Inflammatory macrophage treated with lipopolysaccharide for 1 hour (primary cell): ENCODE data around the gene LRP11.
"Not testable (repeated sequence)": the region's sequence is repeated elsewhere in the genome, so short reads cannot be mapped to it uniquely, and the experiment has no call there.

Experiments used
- DNase-seq, 2 donors: peaks; one replicate each; pipeline ENCODE4 v3.0.0-alpha.2; 2020 to 2022

LRP11 gene

DNA sequence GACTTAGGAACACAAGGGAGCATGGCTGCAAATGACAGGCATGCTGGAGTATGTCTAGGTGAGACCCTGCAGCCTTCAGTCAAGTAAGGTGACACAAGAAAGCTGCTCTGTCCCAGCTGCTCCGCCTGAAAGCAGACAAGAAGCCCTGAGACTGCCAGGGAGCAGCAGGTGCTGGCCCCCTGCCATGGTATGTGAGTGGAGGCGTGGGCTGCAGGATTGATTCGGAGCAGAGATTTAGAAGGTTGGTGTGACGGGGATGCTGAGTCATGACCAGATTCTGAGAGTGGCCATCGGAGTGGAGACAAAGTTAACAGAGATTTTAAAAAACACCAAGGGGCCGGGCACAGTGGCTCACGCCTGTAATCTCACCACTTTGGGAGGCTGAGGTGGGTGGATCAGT is 17.8 kb downstream of the LRP11 start:
- DNase-seq = no peak

DNA sequence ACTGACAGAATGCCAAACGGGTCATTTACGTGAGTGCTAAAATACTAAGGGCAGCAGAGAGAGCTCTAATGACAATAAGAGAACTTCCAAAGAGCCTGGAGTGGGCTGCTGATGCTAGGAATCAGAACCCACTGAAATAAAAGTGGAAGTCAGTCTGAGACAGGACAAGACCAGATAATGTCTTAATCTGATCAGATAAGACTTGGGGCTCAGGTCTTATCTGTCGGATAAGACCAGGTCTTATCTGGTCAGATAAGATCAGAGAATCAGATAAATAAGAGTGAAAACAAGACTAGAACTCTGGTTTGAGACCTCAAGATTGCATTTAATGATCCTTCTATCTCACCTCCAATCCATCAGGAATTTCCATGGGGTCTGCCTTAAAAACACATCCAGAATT is 18.6 kb downstream of the LRP11 start:
- DNase-seq = no peak

DNA sequence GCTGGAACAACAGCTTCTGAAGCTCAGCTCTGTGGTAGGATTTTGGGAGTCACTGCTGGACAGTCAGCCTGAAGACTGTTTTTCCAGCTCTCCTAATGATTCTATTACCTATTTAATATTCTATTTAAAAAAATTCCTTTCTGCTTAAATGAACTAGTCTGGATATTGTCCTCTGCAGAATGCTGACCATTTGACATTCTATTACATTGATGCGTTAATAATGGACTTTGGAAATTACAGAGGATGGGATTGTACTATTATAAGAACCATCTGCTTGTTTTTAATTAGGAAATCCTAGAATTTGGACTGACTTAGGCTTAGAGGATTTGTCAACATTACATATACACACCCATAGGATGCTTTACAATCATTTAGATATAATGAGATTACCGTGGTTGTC is 19.7 kb downstream of the LRP11 start:
- DNase-seq = no peak

DNA sequence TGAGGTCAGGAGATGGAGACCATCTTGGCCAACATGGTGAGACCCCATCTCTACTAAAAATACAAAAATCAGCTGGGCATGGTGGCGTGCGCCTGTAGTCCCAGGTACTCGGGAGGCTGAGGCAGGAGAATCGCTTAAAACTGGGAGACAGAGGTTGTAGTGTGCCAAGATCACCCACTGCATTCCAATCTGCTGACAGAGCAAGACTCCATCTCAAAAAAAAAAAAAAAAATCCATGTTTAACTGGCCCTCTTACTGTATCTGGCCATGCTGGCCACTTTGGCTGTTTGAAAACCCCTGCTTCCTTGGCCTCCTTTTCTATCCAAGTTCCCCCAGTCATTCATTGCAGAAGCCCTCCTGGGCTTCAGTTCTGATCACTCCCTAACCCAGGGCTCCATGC is 20.1 kb downstream of the LRP11 start:
- not testable (repeated sequence) for DNase-seq

DNA sequence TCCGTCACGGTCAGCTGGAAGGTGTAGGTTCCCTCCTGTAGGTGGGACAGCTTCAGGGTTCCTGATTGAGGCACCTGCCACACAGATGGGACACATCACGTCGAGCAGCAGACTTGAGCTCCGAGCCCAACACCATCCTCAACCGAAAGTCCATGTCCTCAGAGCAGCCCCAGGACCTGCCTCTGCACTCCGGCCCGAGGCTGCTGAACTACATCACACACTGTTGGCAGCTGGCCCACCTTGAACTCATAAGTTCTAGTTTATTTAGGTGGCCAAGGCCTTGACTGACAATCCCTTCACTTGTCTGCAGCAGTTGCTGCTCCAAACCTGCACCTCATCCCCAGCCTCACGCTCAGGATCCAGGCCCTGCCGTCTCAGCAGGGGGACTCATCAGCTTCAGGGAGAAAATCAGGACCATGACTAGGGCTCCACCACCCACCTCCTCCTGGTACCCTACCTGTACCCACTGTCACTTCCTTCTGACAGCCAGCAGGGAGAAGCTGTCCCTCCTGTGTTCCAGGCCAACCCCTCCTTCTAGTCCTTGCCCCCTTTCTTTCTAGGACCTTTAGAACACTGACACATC is 21.0 kb downstream of the LRP11 start:
- no peak for DNase-seq

DNA sequence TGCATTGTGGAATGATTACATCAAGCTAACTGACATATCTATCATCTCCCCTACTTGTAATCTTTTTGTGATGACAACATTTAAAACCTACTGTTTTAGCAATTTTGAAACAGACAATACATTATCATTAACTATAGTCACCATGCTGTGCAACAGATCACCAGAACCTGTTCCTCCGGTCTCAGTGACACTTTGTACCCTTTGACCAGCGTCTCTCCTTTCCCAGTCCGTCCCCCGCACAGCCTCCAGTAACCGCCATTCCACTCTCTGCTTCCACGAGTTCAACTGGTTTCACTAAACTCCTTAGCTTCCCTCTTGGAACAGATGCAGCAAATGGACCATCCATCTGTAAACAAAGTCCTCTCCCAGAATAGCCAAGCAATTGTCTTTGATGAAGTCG is 21.8 kb downstream of the LRP11 start:
- DNase-seq = no peak

DNA sequence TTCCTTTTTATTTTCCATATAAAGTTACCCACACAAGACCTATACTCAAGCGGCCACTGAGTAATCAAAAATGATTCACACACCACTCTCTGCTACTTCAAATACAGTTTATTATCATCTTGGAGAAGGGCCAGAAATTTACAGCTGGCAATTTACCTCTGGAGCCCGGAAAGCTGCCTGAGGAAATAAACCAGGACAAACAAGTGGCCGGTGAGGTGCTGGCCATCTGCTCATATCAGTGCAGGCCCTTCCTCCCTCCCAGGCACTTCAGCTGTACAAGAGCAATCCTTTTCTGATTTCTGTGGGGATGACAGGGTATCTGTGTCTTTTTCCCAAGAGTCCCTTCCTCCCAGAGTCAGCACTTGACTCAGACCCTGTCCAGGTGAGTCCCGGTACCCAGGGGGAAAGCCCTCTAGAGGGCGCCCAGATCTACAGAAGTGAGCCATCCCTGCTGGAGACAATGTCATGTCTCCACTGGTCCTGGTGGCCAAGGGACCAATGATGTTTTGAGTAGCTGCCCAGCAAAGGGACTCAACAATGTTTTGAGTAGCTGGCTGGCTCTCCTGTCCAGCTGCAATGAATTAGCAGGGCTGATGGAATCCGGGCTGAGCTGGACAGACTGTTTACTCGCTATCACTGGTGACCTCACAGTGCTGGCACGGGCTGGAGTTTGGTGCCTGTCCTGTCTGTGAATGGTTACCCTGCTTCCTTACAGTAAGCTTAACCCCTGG is 23.6 kb downstream of the LRP11 start:
- peak; percentile 14 to 44 for DNase-seq

DNA sequence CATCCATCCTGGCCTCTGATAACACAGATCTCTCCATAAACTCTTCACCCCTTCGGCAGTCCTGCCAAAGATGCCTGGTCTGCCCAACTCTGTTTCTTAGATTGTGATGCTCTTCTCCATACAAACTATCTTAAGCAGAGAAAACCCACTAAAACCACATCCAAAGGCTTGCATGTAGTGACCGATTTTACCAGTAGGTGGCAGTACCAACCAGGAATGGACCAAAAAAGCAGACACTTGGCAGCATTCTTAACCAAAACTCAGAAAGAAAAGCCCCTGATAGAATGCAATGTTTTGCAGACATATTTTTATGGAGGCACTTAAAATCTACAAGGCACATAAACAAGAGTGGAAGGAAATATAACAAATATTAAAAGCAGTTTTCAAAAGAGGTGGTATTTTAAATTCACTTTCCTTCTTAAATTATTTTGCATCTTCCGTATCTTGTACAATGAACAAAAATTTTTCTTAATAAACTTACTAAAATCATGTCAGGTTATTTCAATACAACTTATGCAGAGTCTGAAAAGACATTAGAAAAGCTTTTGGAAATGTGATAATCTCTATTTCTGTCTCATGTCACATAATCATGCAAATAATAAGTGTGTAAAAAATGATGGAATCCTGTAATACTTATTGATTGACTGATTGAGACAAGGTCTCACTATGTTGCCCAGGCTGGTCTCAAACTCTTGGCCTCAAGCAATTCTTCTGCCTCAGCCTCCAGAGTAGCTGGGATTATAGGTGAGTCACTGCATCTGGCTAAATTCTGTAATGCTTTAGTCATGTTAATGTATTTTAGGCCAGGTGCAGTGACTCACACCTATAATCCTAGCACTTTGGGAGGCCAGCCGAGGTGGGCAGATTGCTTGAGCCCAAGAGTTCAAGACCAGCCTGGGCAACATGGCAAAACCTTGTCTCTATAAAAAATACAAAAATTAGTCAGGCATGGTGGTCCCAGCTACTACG is 29.4 kb downstream of the LRP11 start:
- DNase-seq = peak; percentile 34 to 92

DNA sequence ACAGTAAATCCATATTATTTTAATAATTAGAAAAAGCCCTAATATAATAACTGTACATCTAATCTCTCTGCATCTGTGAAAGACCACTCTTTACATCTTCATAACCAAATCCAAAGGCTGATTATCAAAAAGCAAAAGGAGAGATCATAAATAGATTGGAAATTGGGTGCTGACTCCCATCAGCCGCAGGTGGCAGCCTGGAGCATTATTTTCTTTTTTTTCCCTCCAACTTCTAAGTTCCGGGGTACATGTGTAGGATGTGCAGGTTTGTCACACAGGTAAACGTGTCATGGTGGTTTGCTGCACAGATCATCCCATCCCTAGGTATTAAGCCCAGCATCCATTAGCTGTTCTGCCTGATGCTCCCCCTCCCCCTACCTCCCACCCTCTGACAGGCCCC is 30.5 kb downstream of the LRP11 start:
- no peak for DNase-seq

DNA sequence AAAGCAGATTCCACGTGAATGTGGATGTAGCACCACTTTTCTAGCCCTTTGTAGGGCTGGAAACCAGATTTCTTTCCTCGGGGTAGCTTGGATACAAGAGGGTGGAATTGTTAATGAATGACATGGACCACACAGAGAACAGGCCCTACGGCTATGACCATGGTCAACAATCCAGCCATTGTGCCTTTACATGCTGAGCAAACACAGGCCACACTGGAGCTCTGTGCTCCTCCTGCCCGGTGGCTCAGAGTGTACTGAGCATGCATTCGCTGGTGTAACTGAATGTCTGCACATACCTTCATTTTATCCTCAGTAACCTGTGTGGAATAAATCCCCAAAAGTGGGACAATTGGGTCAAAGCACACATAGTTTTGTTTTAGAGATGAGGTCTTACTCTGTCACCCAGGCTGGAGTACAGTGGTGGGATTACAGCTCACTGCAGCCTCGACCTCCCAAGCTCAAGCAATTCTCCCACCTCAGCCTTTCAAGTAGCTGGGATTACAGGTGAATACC is 32.8 kb downstream of the LRP11 start:
- no peak for DNase-seq

DNA sequence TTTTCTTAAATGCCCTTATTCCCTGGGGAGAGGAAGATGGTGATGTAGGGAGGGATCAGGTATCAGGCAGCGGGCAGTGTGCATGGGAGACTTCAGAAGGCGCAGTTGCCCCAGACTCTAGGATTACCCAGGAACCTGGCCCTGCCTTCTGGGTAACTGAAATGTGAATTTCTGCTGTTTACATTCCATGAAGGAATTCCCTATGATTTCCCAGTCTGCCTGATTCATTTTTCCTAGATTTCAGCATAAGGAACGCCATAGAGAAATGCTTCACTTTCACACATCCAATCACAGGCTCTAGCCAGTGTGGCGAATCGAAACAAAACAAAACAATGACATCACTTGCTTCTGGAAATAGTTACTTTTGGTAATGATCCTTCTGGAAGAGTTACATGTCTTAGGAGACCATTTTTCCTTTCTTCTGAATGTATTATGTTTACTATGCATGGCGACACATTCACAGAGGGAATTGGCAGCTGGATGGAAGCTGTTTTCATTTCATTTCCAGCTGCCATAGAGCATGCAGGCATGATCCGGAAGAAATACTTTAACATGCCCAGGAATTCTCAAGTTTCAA is 33.3 kb downstream of the LRP11 start:
- no peak for DNase-seq

DNA sequence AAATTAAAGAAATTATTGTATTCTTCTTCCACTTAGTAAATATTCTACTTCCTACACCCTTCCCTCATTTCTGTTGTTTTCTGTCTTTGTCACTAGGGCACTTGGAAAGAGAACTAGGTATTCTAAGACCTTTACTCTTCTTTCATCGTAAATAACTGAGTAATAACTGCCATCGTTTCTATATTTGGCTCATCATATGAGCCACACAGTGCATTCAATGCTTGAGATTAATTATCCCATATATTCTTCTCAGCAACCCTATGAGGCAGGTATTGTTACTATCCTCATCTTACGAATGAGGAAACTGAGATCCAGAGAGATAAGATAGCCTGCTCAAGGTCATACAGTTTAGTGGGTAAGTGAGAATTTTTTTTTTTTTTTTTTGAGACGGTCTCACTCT is 38.9 kb downstream of the LRP11 start:
- DNase-seq = no peak

DNA sequence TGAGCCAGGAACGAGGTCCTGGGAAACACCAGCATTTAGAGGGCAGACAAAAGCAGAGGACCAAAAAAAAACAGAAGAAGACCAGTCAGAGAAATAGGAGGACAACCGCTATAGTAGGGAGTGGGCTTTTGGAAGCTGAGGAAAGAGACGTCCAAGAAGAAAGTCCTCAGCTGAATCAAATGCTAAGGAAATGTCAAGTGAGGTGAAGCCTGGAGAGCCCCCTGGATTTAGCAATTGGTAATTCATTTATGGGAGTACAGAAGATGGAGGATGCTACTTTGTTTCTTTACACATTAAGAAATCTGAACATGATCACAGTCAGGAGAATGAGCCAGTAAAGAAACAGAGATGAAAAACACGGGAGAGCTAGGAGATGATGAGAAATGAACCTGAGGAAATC is 41.1 kb downstream of the LRP11 start:
- DNase-seq = no peak

DNA sequence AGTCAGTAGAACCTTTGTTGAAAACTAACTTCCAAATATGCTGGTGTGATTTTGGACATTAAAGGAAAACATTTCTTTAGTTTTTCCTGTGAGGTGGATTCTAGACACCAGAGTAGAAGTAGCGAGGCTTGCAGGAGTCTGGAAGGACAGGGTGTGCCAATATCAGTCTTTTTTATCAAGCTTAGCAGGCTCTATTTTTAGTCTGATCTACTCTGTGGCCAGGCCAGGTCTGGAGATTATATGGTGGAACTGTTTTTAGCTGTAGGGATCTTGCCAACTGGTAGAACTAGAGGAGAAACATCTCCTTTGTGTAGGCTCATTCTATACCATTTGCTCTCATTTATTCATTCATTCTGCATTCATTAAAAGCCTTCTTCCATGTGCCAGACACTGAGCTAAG is 42.7 kb downstream of the LRP11 start:
- no peak for DNase-seq

DNA sequence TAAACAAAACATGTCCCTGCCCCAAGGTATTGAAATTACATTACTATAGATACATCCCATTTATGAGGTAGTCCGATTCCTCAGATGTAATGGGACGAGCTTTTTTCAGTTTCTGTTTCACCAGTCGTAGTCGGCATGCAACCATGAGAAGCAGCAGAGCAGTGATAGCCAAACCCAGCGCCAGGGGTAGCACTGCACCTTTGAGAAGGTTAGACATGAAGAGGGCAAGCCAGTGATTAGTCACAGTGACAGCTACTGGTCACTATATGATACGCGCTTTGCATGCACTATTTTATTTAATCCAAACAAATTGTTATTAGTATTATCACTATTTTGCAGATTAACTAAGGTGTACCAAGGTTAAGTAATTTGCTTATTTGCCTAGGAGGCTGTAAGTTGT is 43.7 kb downstream of the LRP11 start:
- DNase-seq = no peak

DNA sequence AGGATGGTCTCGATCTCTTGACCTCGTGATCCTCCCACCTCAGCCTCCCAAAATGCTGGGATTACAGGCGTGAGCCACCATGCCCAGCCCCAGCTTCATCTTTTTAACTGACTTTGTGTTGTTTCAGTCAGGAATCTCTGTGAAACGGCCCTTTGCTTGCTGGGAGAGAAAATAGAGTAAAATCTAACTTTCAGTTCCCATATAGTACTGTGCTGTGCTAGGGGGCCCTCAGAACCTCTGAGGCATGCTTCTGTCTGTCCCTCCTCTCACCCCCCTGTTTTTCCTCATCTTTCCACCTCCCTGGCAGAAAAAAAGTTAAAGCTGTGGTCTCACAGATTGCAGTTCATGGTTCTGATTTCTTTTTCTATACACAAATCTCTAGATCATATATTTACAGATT is 48.4 kb downstream of the LRP11 start:
- DNase-seq = no peak

DNA sequence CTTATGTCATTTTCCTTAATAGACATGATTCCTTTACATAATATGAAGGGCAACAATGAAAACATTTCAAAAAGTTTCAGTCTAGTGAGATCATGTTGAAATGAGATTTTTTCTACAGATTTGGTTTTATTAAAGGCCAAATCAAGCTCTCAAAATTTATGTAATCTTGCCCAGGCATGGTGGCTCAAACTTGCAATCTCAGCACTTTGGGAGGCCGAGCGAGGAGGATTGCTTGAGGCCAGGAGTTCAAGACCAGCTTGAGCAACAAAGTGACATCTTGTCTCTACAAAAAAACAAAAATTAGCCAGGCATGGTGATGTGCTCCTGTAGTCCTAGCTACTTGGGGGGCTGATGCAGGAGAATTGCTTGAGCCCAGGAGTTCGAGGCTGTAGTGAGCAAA is 50.8 kb downstream of the LRP11 start:
- DNase-seq = no peak

DNA sequence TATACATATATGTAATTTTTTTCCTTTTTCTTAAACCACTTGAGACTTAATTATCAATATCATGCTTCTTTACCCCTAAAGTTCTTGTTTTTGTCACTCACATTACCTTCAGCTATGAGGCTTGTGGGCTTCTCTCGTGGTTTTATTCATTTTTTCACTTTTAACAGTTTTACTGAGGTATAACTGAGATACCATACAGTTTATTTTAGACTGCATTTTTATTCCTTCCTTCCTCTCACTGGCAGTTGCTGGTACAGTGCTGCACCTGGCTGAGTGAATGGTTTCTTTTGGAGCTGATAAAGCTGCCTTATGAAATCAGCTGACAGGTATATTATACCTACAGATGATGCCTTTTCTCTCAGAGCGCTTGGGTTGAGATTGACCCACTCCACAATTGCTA is 54.4 kb downstream of the LRP11 start:
- no peak for DNase-seq

DNA sequence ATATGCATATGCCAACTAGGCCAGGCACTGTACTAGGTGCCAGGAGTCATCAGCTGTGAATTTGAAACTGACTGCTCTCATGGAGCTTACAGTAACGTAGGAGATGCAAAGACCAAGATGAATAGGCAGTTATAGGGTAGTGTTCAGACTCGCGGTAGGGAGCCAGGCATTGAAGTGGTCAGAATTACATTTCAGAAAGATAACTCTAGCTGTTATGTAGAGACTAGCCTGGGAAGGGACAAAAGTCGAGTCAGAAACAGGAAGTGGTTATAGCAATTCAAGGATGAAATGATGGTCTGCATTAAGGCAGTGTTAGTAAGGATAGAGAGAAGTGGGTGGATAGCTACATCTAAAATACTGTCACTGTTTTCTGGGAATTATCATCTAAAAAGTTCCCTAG is 58.0 kb downstream of the LRP11 start:
- DNase-seq = no peak

DNA sequence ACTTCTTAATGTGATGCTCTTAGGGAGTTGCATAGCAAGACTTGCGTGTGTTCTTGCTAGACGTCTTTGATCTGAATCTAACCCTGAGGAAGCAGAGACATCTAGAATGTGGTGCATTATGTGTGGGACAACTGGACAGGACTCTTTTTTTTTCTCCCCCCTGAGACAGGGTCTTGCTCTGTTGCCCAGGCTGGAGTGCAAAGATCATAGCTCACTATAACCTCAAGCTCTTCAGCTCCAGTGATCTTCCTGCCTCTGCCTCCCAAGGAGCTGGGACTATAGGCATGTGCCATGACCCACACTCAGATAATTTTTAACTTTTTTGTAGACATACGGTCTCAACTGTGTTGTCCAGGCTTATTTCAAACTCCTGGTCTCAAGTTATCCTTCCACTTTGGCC is 80.6 kb downstream of the LRP11 start:
- DNase-seq = no peak

DNA sequence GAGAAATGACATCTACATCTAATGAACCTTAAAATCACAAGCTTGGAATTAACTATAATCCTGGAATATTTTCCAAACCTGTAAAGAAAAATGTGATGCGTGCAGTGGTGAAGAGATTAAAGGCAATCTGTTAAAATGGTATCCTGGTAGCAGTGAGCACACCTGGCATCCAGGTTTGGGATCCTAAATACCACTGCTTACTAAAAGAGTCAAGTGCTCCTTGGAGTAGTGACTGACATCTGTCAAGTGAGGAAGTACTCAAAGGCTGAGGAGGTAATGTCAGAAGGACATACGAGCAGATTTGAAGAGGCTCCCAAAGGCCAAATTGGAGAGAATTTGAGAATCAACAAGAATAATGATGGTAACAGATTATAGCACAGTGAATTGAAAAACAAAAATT is 81.8 kb downstream of the LRP11 start:
- no peak for DNase-seq

DNA sequence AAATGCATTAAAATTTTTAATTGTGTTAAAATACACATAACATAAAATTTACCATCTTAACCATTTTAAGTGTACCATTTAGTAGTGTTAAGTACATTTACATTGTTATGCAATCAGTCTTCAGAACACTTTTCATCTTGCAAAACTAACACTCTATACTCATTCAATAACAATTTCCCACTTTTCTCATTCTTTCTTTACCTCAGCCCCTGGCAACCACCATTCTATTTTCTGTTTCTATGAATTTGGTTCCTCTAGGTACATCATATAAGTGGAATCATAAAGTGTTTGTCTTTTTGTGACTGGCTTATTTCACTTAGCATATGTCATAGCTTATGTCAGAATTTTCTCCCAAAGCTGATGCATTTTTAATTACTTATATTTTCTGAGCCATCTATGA is 82.4 kb downstream of the LRP11 start:
- no peak for DNase-seq

DNA sequence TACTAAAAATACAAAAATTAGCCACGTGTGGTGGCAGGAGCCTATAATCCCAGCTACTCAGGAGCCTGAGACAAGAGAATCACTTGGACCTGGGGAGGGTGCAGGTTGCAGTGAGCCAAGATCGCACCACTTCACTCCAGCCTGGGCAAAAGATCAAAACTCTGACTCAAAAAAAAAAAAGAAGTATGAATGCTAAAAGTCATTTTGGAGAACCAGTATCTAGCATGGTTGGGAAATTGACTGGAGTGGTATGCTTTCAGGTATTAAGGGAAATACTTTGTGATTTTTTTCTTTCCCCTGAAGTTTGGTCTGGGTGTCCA is 84.6 kb downstream of the LRP11 start:
- no peak for DNase-seq

DNA sequence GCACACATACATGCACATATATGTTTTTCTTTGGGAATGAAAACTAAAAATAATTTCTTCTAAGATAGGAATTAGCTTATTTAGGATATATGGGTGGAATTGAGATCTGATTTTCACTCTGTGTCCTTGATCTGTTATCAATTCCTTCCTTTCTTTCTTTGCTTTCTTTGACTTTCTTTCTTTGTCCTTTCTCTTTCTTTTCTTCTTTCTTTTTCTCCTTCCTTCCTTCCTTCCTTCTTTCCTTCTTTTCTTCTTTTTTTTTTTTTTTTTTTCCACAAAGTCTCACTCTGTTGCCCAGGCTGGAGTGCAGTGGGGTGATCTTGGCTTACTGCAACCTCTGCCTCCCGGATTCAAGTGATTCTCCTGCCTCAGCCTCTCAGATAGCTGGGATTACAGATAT is 86.5 kb downstream of the LRP11 start:
- no peak for DNase-seq
